OCI-LY7 (cell line): ENCODE measurements around the gene HIVEP3. TPM values are rescaled to one million over a fixed set of nuclear protein-coding genes. Genes with fewer than 3 reads are reported as not detected.

Experiments used
- BruUV-seq: library from RNA; stranded (reverse); fragments of 400-500 nt; replicated peaks from 2 replicates; lab custom pipeline; 2021; lab: Mats Ljungman, UMichigan
- CTCF ChIA-PET: fragments of 300-600 bp; sonication (Branson Sonifier 250); formaldehyde crosslinking; loops from one replicate; lab custom pipeline; 2022; ENCODE audit warnings: antibody characterized with exemption; ENCODE audit not compliant: unreplicated experiment; lab: Charles Lee
- POLR2A ChIA-PET: fragments of 300-600 bp; sonication (Branson Sonifier 250); formaldehyde crosslinking; loops from one replicate; lab custom pipeline; 2022; ENCODE audit warnings: antibody characterized with exemption; lab: Charles Lee
- DNase-seq: peaks from one replicate; pipeline ENCODE4 v3.0.0-alpha.2; 2015; ENCODE audit warnings: low spot score
- H2AFZ ChIP-seq: fragments of 200-600 bp; sonication (generic), shearing (Covaris generic); 2 replicates; pipeline ENCODE4 v1.6.1; 2014; ENCODE audit warnings: mild to moderate bottlenecking, antibody characterized with exemption, low read length, moderate library complexity
- H3K27ac ChIP-seq: fragments of 200-600 bp; sonication (generic); 2 replicates; pipeline ENCODE4 v1.5.1; 2014; ENCODE audit warnings: mixed run types, low read depth, mild to moderate bottlenecking, moderate library complexity, low read length, inconsistent platforms; ENCODE audit not compliant: poor library complexity, severe bottlenecking
- H3K36me3 ChIP-seq: fragments of 200-600 bp; sonication (generic); 2 replicates; pipeline ENCODE4 v1.6.1; 2014; ENCODE audit warnings: mild to moderate bottlenecking, antibody characterized with exemption, low read length, moderate library complexity, mixed read lengths; ENCODE audit not compliant: insufficient read depth
- H3K4me1 ChIP-seq: fragments of 200-600 bp; sonication (generic); 2 replicates; pipeline ENCODE4 v1.5.1; 2014; ENCODE audit warnings: mild to moderate bottlenecking, low read length; ENCODE audit not compliant: insufficient read depth, poor library complexity, severe bottlenecking
- H3K4me2 ChIP-seq: fragments of 200-600 bp; sonication (generic); 2 replicates; pipeline ENCODE4 v1.6.1; 2014; ENCODE audit warnings: mild to moderate bottlenecking, low read length
- H3K4me3 ChIP-seq: fragments of 200-600 bp; sonication (generic); 2 replicates; pipeline ENCODE4 v1.5.1; 2014; ENCODE audit warnings: mild to moderate bottlenecking, low read depth, low read length; ENCODE audit not compliant: poor library complexity, severe bottlenecking
- H3K79me2 ChIP-seq: fragments of 200-600 bp; sonication (generic); 2 replicates; pipeline ENCODE4 v1.6.1; 2016; ENCODE audit warnings: low read depth, mild to moderate bottlenecking, low read length, moderate library complexity, mixed read lengths; ENCODE audit not compliant: insufficient read depth
- H3K9me2 ChIP-seq: fragments of 200-600 bp; sonication (generic); 2 replicates; pipeline ENCODE4 v1.6.1; 2016; ENCODE audit warnings: mild to moderate bottlenecking, low read length, mixed read lengths; ENCODE audit not compliant: insufficient read depth
- H3K9me3 ChIP-seq: fragments of 200-600 bp; sonication (generic); 2 replicates; pipeline ENCODE4 v1.6.1; 2014; ENCODE audit warnings: mild to moderate bottlenecking, mixed run types, low read length, mixed read lengths
- H4K20me1 ChIP-seq: fragments of 200-600 bp; sonication (generic); 2 replicates; pipeline ENCODE4 v1.6.1; 2014; ENCODE audit warnings: mild to moderate bottlenecking, antibody characterized with exemption, low read length, moderate library complexity, mixed read lengths; ENCODE audit not compliant: insufficient read depth
- CTCF ChIP-seq: fragments of 200-600 bp; sonication (generic); conservative IDR thresholded peaks from 2 replicates; pipeline ENCODE4 v1.5.1; 2014; ENCODE audit warnings: mild to moderate bottlenecking, antibody characterized with exemption, low read length, moderate library complexity, mixed read lengths
- EZH2phosphoT487 ChIP-seq: fragments of 200-600 bp; sonication (generic); IDR thresholded peaks from 2 replicates; pipeline ENCODE4 v1.6.1; 2018; ENCODE audit warnings: low read depth, borderline replicate concordance, mild to moderate bottlenecking, mixed run types, antibody characterized with exemption, low read length, moderate library complexity, mixed read lengths
- intact Hi-C: fragments of 100-400 bp; cut with micrococcal nuclease; formaldehyde crosslinking; loops from one replicate; pipeline ENCODE4 v1.10.0; 2022; ENCODE audit not compliant: unreplicated experiment
- total RNA-seq, 2 experiments: library from RNA; depleted of rRNA in 1 of 2; stranded (reverse); fragments of >200 nt in 1 of 2; shearing (Covaris generic) in 1 of 2; gene quantifications; 2 replicates each; pipeline ENCODE4 v1.2.3, GENCODE V29; 2014 to 2022

HIVEP3 gene
- total RNA-seq, 2 experiments from 2014 or later = 0.53 to 0.60 TPM

GRCh38 chr1:41479808-41480160 lies 438.9 kb downstream of the HIVEP3 start:
- POLR2A ChIA-PET = interaction anchor here (0.6 kb wide), 1 partner anchor 344 kb away, joined by 3 read pairs; no protein-coding TSS in a partner anchor
- Histone ChIP-seq H3K4me2 (no peak overlapping the region), H3K4me1 (no peaks in the 10 kb centered on the region), H3K9me3 (no peaks in the 10 kb centered on the region), H3K4me3 (no peak overlapping the region), H3K9me2 (no peaks in the 10 kb centered on the region), H3K36me3 (no peaks in the 10 kb centered on the region), H4K20me1 (no peaks in the 10 kb centered on the region), H2AFZ (no peak overlapping the region), H3K79me2 (no peaks in the 10 kb centered on the region), H3K27ac (no peak overlapping the region)
- BruUV-seq = no TSS peak
- CTCF ChIA-PET = no interaction called here
- intact Hi-C loops = no loop called here
- no peak for DNase-seq
- TF ChIP-seq CTCF (no peak), EZH2phosphoT487 (no peak)

DNA sequence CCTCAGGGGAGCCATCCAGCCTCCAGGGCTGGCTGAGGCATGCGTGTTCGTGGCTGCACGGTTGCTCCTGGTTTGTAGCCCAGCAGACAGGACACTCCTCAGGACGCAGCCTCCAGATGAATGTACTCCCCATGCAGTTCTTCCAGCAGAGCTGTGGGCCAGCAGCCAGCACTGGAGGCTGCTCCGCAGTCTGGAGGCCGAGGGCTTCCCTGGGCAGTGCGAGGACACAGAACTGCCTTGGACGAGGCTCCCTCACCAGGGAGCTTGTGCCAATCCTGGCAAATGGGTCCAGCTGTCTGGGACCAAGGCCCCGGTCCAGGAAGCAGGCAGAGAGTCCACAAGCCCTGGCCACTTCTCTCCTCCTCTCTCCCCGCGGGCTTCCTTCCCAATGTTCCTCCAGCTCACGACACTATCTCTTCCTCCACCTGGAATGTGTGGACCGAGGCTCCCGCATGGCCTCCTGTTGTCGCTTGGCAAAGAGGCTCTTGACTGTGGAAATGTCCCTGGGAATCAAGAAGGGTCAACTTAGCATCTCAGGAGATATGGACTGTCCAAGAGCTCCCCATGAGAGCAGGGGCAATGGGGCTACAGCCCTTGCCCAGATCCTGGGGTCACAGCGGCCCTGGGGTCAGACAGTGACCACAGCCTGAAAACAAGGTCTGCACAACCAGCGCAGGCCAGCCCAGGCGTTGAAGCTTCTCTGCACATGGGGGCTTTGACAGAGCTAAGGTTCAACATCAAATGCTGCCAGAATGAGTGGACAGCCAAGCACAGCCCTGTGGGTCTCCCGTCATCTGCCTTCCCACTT lies 439.5 kb downstream of the HIVEP3 start:
- no peaks in the 10 kb centered on the region for H3K9me2 ChIP-seq
- no peaks in the 10 kb centered on the region for H3K79me2 ChIP-seq
- BruUV-seq = no TSS peak
- H3K4me1 ChIP-seq = no peaks in the 10 kb centered on the region
- no peak for DNase-seq
- no peak overlapping the region for H3K27ac ChIP-seq
- H3K9me3 ChIP-seq = no peaks in the 10 kb centered on the region
- no peaks in the 10 kb centered on the region for H3K36me3 ChIP-seq
- H3K4me2 ChIP-seq = no peak overlapping the region
- CTCF ChIA-PET = no interaction called here
- no peaks in the 10 kb centered on the region for H4K20me1 ChIP-seq
- no peak overlapping the region for H3K4me3 ChIP-seq
- no peak for TF ChIP-seq CTCF
- no peak for TF ChIP-seq EZH2phosphoT487
- no peak overlapping the region for H2AFZ ChIP-seq
- POLR2A ChIA-PET = no interaction called here
- intact Hi-C loops = no loop called here

GRCh38 chr1:41478118-41478748 lies 440.5 kb downstream of the HIVEP3 start:
- no peak overlapping the region for H3K4me3 ChIP-seq
- H3K4me1 ChIP-seq = no peaks in the 10 kb centered on the region
- H3K79me2 ChIP-seq = no peaks in the 10 kb centered on the region
- TF ChIP-seq CTCF (no peak), EZH2phosphoT487 (no peak)
- H3K36me3 ChIP-seq = no peaks in the 10 kb centered on the region
- no peaks in the 10 kb centered on the region for H4K20me1 ChIP-seq
- DNase-seq = no peak
- no peaks in the 10 kb centered on the region for H3K9me2 ChIP-seq
- CTCF ChIA-PET = no interaction called here
- intact Hi-C loops = no loop called here
- no peaks in the 10 kb centered on the region for H3K9me3 ChIP-seq
- H3K27ac ChIP-seq = no peak overlapping the region
- POLR2A ChIA-PET = no interaction called here
- BruUV-seq = no TSS peak
- H2AFZ ChIP-seq = no peak overlapping the region
- H3K4me2 ChIP-seq = no peak overlapping the region
